GM21367 (cell line): ENCODE data around the gene HSD17B8.

Source experiments
- ATAC-seq: cut with Tn5 transposase; IDR thresholded peaks from one replicate; pipeline ENCODE4 v1.9.1; 2021; ENCODE audit not compliant: unreplicated experiment

The HSD17B8 gene

GRCh38 chr6:33171016-33171879 lies 33.2 kb upstream of the HSD17B8 start:
- no peak for ATAC-seq

GRCh38 chr6:33171880-33172687 lies 32.4 kb upstream of the HSD17B8 start:
- ATAC-seq, result no peak

GRCh38 chr6:33172688-33173534 lies 31.5 kb upstream of the HSD17B8 start:
- ATAC-seq, result no peak

GRCh38 chr6:33173535-33174180 lies 30.8 kb upstream of the HSD17B8 start:
- ATAC-seq, result no peak

- ATAC-seq, result no peak
Measured at GRCh38 chr6:33174784-33175183, 29.7 kb upstream of the HSD17B8 start.

DNA sequence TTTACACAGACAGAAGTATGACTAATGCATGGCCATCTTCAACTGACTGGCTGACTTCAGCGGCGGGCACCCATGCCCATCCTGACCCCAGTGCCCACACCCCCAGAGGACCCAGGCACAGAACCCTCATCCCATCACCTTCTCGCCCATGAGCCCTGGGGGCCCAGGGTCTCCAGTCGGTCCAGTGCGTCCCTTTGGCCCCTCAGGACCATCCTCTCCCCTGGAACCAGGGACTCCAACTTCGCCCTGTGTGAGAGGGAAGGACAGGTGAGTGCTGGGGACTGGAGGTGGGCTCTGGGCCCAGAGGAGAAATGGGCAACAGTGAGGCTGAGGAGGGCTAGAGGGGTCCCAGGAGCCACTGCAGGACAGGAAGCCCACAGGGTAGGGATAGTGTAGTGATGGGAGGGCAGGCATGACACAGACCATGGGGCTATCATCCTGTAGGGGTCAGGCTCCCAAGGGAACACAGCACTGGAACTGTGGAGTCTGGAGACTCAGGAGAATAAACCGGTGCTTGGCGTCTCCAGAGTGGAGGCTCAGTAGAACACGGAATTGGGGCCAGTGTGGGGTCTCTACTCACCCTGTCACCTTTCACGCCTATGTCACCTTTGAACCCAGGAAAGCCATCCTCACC lies 28.9 kb upstream of the HSD17B8 start:
- no peak for ATAC-seq

DNA sequence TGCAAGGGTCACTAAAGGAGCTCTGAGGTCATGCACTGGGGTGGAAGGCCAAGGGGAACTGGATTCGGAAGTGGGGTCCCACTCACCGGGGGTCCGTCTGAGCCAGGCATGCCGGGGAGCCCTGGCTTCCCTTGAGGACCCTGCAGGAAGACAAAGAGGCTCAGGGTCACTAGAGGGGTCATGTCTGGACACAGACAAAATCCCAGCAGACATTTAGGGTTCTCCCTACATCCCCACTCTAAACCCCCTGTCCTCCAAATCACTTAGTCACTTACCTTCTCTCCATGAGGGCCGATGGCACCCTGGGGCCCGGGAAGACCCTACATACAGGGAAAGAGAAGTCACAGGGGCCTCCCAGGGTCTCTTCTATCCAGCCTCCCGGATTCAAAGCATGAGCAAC lies 27.5 kb upstream of the HSD17B8 start:
- no peak for ATAC-seq

DNA sequence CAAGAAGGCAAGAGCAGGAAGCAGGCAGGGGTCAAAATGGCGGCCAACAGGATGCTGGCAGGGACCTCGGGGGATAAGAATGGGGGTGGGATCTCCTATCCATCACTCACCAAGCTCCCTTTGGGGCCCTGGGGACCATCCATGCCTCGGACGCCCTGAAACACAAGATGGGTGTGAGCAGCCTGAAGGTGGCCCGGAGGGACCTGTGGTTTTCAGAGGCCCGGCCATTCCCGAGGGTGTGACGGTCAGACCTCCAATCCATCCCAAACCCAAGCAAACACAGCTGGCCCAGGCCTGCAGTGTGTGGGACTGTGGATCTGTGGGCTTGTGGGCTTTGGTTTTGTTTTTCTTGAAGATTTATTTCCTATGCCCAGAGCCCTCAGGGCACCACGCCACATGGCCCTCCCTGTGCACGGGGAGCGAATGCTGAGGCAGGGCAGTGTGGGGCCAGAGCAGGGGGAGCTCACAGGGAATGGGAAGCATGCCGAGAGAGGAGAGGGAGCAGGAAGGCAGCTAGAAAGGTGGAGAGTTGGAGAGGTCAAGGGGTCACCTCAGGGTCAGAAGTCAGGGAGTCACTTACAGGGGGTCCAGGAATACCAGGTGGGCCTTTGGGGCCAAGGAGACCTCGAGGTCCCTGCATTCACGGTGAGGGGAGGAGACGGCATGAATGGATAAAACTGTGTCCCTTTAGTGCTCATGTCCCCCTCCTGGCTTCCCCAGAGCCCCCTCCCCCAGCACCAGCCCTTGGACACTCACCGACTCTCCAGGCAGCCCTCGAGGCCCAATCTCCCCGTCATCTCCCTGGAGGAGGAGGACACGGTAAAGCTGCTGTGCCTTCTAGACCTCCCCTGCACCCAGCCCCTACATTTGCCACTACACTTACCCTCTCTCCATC lies 26.7 kb upstream of the HSD17B8 start:
- ATAC-seq, result no peak

DNA sequence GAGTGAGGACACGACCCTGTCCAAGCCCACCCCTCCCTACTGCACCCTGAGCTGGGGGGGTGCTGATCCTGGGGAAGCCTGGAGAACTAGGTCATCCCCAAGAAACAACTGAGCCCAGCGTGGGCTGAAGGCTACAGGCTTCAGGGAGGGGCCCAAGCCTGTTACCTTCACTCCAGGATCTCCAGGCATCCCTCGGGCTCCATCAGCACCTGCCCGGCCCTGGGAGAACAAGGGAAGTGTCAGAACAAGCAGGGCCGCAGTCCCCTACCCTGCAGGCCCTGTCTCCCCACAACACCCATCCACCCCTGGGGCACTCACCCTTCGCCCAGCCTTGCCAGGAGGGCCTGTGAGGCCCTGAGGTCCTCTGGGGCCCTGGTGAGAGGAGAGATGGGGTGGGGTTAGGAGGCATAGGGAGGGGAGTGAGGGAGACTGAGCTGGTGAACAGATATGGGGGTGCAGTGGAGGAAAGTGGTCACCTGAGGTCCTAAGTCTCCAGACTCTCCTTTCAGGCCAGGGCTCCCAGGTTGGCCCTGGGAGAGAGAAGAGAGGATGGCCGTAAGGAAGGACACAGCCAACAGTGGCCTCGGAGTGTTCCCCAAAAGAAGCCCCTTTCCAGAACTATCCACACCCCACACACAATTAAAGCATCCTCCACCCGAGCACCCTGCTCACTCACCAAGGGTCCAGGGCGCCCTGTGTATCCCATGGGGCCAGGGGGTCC lies 25.5 kb upstream of the HSD17B8 start:
- ATAC-seq, result no peak

DNA sequence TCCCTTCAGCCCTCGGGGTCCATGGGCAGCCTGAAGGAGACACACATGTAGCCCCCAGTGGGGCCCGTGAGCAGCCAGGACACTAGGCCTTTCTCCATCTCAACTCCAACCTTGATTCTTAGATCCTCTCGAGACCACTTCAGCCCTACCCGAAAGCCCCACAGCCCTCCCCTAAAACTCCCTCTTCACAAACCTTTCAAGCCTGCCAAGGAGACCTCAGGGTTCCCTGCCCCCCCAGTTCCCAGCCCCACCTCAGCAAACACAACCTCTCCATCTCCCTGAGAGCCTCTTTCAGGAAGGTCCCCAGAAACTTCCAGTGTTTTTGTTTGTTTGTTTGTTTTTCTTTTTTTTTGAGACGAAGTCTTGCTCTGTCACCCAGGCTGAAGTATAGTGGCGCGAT lies 23.3 kb upstream of the HSD17B8 start:
- no peak for ATAC-seq

DNA sequence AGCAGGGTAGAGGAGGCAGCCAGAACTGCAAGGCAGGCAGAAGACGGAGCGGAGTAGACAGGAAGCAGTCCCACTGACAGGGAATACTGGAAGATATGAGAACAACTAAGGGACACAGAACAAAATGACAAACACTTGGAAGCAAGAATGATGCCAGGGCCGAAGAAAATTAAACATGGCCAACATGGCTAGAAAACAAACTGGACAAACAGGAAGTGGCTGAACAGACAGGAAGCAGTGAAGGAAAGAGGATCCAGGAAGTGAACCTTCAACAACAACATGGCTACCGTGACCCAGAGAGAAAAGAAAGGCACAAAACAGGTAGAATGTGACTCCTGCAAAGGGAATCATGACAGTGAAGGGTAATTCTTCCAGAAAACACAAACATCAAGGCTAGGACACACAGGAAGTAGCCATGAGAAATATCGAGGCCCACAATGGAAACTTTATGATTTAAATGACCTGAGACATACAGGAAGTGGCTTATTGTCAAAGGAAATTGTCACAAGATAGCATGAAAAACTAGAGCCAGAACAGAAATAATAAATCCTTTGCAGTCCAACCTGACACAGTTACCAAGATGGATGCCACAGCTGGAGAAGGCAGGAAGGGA lies 21.3 kb upstream of the HSD17B8 start:
- ATAC-seq, result no peak

GRCh38 chr6:33185190-33185589 lies 19.3 kb upstream of the HSD17B8 start:
- ATAC-seq, result no peak

GRCh38 chr6:33185654-33186187 lies 18.7 kb upstream of the HSD17B8 start:
- no peak for ATAC-seq

DNA sequence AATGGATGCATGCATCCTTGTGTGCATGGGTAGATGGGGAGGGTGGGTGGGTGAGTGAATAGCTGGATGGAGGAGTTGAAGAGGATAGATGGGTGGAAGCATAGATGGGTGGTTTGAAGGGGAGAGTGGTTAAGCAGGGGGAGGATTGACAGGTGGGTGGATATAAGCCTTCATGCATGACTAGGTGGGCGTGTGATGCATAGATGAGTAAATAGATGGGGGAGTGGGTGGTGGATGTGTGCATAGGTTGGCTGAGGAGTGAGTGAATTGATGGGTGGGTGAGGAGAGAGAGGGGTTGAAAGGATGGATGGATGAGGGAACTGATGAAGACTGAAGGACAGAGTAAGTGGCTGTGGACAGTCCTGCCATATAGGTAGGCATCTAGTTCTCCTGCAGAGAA lies 16.6 kb upstream of the HSD17B8 start:
- no peak for ATAC-seq

DNA sequence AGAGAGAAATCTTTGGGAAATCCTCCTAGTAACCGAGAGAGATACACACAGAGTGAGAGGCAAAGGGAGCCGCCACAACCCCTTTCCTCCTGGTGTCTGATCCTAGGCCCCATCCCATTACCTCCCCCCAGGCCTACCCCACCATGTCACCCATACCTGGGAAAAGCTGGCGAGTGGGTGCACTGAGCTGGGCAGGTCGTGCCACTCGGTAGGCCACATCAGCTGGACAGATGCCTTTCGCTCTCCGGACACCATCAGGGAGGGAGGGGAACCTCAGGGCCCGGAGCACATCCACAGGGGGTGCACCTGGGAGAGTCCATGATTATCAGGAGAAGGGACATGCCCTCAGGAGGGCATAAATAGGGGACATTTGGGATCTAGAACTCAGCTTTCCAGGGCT lies 15.3 kb upstream of the HSD17B8 start:
- ATAC-seq, result no peak

- no peak for ATAC-seq
Measured at GRCh38 chr6:33189625-33190448, 14.6 kb upstream of the HSD17B8 start.

DNA sequence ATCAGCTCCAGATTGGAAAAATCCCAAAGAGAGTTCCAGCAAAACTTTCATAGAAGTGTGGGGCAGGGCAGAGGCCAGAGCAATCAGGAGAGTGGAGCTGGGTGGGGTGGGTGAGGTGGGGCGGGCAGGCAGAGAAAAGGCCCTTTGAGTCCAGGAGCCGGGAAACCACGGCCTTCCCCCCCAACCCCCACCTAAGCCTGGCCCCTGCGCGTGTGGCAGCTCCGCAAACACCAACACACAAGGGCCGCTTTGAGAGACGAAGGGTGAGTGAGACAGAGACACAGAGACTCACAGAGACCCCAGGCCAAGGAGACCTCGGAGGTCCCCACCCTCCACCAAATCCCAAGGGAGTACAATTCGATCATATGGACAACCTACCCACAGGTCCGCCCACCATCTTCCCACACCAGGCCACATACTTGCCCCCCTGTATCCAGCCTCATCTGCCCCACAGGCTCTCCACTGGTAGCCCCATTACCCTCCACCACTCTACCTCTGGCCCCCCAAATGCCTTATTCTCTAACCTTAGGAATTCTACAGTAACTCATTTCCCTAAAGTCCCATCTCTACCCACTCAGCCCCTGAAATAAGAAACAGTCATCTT lies 13.8 kb upstream of the HSD17B8 start:
- no peak for ATAC-seq
